BJ (cell line): ENCODE data around the gene SELENOO. TPM values are rescaled to one million over a fixed set of nuclear protein-coding genes. Genes with fewer than 3 reads are reported as not detected.

Experiments used
- CTCF ChIA-PET: fragments of 350-600 bp; formaldehyde crosslinking; extraction: SDS; loops from one replicate; lab custom pipeline; 2021; ENCODE audit warnings: antibody characterized with exemption, inconsistent platforms; lab: Yijun Ruan, JAX
- POLR2A ChIA-PET: fragments of 300-600 bp; sonication (Branson Sonifier 250); formaldehyde crosslinking; extraction: SDS; loops from one replicate; lab custom pipeline; 2021; ENCODE audit warnings: antibody characterized with exemption; lab: Charles Lee
- DNase-seq: peaks from one replicate; pipeline ENCODE4 v3.0.0-alpha.2; 2011; ENCODE audit warnings: low read depth
- H3K27me3 ChIP-seq: 2 replicates; pipeline ENCODE4 v1.6.0; 2011; ENCODE audit warnings: low read length; ENCODE audit not compliant: control insufficient read depth, insufficient read depth
- H3K36me3 ChIP-seq: 2 replicates; pipeline ENCODE4 v1.5.1; 2011; ENCODE audit warnings: low read length; ENCODE audit not compliant: control insufficient read depth, insufficient read depth
- H3K4me3 ChIP-seq: 2 replicates; pipeline ENCODE4 v1.5.1; 2011; ENCODE audit warnings: low read depth, mild to moderate bottlenecking, control low read depth, low read length
- polyA plus RNA-seq: library from polyadenylated mRNA; depleted of rRNA; stranded (reverse); fragments of >200 nt; gene quantifications from 2 replicates; pipeline ENCODE4 v1.2.3, GENCODE V29; 2011
- TF ChIP-seq, protein P1 (sequence below): IDR thresholded peaks from 2 replicates; pipeline ENCODE4 v1.5.1; 2011; ENCODE audit warnings: low read depth, mild to moderate bottlenecking, control low read depth, inconsistent platforms, low read length, moderate library complexity; ENCODE audit not compliant: insufficient read depth

SELENOO gene
- polyA plus RNA-seq, 1 experiment: 16.7 TPM

DNA sequence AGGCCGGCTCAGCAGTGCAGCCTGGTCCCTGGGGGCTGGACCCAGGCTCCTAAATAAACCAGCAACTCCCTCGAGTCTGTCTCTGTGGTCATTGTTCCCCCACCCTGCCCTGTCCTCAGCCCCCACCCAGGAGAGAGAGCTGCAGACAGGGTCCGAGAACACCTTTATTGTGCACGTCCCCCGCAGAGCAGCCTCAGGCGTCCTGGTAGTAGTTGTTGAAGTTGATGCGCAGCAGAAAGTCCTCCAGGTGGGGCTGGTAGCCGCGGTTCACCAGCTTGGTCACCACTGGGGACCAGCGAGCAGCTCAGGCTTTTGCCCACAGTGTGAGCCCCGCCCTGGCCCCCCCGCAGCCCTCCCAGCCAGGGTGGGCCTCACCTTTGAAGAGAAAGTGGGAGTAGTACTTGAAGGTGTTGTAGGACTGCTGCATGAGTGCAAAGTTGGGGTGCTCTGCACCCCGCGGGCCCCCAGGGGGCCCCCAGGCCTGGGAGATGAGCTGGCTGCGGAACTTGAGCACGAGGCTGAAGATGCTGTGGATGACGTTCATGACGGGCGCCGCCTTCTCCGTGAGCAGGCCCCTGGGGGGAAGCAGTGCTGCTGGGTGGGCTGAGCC, 16.8 kb downstream of the SELENOO start:
- DNase-seq: no peak
- TF ChIP-seq, protein P1, sequence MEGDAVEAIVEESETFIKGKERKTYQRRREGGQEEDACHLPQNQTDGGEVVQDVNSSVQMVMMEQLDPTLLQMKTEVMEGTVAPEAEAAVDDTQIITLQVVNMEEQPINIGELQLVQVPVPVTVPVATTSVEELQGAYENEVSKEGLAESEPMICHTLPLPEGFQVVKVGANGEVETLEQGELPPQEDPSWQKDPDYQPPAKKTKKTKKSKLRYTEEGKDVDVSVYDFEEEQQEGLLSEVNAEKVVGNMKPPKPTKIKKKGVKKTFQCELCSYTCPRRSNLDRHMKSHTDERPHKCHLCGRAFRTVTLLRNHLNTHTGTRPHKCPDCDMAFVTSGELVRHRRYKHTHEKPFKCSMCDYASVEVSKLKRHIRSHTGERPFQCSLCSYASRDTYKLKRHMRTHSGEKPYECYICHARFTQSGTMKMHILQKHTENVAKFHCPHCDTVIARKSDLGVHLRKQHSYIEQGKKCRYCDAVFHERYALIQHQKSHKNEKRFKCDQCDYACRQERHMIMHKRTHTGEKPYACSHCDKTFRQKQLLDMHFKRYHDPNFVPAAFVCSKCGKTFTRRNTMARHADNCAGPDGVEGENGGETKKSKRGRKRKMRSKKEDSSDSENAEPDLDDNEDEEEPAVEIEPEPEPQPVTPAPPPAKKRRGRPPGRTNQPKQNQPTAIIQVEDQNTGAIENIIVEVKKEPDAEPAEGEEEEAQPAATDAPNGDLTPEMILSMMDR: no peak
- POLR2A ChIA-PET: no interaction called here
- Histone ChIP-seq H3K27me3 (no peaks in the 10 kb centered on the region), H3K36me3 (peaks cover 56% of the 10 kb centered on the region), H3K4me3 (no peak overlapping the region)
- CTCF ChIA-PET: interaction anchor here (0.6 to 2.9 kb wide), 2 partner anchors 11 to 20 kb away, joined by 3 to 10 read pairs; no protein-coding TSS in a partner anchor

DNA sequence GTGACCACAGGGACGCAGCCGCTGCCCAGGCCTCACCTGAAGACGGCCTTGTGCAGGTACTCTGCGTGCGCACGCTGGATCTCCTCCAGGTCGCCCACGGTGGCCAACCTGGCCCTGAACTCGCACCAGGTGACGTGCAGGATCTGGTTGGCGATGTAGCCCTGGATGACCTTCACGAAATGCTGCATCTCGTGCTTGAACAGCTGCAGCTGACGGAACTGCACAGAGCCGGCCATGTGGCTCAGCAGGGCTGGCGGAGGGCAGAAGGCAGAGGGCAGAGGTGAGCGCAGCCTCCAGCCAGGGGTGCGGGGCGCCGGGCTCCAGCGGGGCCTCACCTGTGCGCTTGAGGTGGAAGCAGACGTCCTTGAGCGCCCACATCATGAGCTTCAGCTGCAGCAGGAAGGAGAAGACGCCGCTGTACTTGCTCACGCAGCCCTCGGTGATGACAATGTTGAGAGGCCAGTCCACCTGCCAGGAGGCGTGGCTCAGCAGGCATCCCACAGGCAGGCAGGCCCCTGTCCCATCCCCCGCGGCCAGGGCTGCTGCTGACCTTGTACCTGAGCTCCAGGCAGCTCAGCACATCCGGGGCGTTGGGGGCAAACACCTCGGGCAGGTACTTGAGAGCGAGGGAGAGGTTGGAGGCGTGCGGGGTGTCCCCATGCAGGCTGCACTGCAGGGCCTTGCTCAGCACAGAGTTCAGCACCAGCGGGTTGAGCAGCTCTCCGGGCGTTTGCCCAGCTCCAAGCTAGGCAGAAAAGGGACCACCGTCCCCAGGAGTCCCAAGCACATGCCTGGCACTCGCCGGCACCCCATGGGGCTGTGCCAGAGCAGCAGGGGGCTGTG, 17.6 kb downstream of the SELENOO start:
- ChIA-PET CTCF (interaction anchor here (0.6 to 0.9 kb wide), 3 partner anchors 10 to 290 kb away, joined by 3 to 4 read pairs (median 3); no protein-coding TSS in a partner anchor), POLR2A (no interaction called here)
- TF ChIP-seq, protein P1: no peak
- Histone ChIP-seq H3K27me3 (no peaks in the 10 kb centered on the region), H3K4me3 (no peak overlapping the region), H3K36me3 (peaks cover 58% of the 10 kb centered on the region)
- DNase-seq: no peak

DNA sequence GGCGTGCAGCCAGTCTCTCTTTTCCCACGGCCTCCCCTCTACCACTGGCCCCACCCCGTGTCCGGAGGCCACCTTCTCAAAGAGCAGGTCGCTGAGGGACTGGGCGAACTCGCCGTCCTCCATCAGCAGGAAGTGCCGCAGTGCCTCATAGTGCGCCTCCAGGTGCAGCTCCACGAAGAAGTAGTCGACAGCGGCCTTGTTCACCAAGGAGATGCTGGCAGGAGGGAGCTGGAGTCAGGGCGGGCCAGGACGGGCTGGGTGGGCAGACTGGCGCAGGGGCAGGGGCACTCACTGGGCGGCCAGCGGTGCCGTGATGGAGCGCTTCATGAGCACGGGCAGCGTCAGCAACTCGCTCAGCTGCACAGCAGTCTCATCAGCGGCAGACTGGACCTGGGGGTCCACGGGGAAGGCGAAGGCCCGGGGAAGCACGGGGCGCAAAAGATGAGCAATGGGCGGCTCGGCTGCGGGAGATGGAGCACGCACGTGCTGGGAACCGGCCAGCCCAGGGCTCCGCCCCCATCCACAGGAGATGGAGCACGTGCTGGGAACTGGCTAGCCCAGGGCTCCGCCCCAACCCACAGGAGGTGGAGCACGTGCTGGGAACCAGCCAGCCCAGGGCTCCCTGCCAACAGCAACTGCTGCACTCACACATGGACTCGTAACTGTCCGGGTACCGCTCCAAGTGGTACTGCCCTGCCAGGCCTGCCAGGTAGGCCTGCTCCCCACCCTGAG, 18.4 kb downstream of the SELENOO start:
- CTCF ChIA-PET: interaction anchor here (0.9 to 2.0 kb wide), 2 partner anchors 11 to 18 kb away, joined by 4 to 6 read pairs; no protein-coding TSS in a partner anchor
- TF ChIP-seq, protein P1: no peak
- no peaks in the 10 kb centered on the region for H3K27me3 ChIP-seq
- POLR2A ChIA-PET: no interaction called here
- H3K4me3 ChIP-seq: no peak overlapping the region
- peaks cover 63% of the 10 kb centered on the region for H3K36me3 ChIP-seq
- DNase-seq: peak; percentile 50

DNA sequence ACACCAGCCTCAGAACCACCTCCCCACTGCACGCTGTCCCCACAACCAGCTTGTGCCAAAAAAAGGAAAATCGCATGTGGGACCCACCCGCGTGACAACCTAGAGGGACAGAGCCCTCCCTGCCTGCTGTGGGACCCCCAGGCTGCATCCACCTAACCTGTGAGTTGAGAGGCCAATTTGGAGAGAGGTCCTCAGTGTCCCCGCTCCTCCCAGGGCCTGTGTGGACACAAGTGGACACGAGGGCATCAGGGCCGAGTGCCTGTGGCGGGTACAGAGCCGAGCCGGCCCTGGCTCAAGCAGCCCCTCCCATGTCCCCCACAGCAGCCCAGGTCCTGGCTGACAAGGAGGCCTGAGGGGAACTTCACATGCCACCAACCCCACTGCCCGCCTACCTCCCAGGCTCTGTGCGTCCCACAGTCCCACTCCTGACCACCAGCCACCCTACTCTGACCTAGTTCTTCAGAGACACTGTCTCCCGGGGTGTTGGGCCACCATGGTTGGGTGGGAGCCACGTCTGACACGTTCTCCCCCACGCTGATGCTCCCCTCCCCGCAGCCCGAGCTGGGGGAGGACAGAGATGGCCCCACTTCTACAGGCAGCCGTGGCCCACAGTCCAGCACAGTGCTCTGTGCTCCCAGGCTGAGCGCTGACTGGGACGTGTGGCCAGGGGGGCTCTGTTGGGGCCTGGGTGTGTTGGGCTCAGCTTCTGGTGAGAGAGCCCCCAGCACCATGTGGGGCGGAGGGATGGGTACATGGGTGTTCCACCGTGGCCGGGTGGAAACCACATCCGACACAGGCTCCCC, 19.2 kb downstream of the SELENOO start:
- CTCF ChIA-PET: interaction anchor here (1.2 to 2.0 kb wide), 2 partner anchors 11 to 17 kb away, joined by 4 to 6 read pairs; no protein-coding TSS in a partner anchor
- no peak overlapping the region for H3K4me3 ChIP-seq
- TF ChIP-seq, protein P1: no peak
- POLR2A ChIA-PET: no interaction called here
- H3K36me3 ChIP-seq: peaks cover 66% of the 10 kb centered on the region
- no peak for DNase-seq
- no peaks in the 10 kb centered on the region for H3K27me3 ChIP-seq
